ENCODE data around the gene DIPK1B. TPM values are rescaled to one million over a fixed set of nuclear protein-coding genes. Genes with fewer than 3 reads are reported as not detected.

Gene DIPK1B
- total and polyA plus RNA-seq, 2 experiments from 2014 or later = 162 to 188 TPM

DNA sequence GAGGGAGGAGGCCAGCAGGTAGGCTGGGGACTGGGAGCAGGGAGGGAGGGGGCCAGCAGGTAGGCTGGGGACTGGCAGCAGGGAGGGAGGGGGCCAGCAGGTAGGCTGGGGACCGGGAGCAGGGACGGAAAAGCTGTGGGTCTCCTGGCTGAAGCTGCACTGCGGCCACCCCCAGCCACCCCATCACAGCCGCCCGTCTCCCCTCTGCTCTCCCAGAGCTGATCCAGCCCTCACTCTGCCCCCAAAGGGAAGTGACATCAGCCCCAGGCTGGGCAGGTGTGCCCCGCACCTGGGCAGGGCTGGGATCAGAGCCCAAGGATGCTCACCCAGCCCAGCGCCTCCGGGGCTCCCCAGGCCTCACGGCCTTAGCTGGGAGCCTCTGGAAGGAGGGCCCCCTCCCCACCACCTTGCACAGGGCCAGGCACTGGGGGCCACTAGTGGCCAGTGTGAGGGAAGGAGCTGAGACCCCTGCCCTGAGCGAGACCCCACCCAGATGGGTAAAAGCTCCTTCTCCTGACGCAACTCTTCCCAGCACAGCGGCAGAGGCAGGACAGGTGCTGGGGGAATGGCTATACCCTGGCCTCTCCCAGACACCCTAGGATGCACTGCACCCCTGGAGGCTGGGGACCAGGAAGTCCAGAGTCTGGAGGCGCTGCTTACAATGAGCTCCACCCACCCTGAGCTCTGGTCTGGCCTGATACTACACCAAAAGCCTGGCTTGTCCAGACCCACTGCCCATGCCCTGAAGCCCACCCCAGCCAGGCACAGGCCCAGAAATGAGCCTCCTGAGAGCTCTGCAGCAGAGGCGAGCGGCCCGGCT, 36.7 kb upstream of the DIPK1B start:
- DNase-seq (ENCODE audit: low read depth in 1 of 2, low spot score in 1 of 2) = no peak

DNA sequence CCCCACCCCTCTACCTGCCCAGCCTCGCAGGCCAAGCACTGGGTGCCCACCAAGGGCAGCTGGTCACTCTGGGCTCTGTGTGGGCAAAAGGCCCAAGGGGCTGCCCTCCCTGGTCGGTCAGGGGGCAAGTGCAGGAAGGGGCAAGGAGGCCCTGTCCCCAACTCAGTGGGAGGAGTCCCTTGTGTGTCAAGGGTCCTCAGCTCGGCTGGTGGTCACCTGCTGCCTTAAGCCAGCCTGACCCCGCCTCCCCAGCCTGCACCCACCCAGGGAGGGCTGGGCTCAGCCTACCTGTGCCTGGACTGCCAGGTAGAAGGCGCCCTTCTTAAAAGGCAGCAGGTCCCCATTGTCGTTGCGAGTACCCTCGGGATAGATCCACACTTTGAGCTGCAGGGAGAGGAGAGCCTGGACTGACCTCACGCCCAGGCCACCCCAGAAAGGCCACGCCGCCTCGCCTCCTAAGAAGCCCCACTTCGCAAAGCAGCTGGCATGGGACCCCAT, 36.0 kb upstream of the DIPK1B start:
- no peaks in the 10 kb centered on the region for H3K4me1 ChIP-seq (ENCODE audit: low read depth)
- no peak for DNase-seq (ENCODE audit: low read depth in 1 of 2, low spot score in 1 of 2)
- H3K27ac ChIP-seq = no peak overlapping the region
- TF ChIP-seq, protein P1, sequence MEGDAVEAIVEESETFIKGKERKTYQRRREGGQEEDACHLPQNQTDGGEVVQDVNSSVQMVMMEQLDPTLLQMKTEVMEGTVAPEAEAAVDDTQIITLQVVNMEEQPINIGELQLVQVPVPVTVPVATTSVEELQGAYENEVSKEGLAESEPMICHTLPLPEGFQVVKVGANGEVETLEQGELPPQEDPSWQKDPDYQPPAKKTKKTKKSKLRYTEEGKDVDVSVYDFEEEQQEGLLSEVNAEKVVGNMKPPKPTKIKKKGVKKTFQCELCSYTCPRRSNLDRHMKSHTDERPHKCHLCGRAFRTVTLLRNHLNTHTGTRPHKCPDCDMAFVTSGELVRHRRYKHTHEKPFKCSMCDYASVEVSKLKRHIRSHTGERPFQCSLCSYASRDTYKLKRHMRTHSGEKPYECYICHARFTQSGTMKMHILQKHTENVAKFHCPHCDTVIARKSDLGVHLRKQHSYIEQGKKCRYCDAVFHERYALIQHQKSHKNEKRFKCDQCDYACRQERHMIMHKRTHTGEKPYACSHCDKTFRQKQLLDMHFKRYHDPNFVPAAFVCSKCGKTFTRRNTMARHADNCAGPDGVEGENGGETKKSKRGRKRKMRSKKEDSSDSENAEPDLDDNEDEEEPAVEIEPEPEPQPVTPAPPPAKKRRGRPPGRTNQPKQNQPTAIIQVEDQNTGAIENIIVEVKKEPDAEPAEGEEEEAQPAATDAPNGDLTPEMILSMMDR (IDR thresholded peaks at IDR 0.05; ENCODE audit: low read depth, low read length) = no peak
- no peaks in the 10 kb centered on the region for H3K36me3 ChIP-seq
- no peaks in the 10 kb centered on the region for H3K9me3 ChIP-seq (ENCODE audit: low read depth)
- H3K27me3 ChIP-seq = no peaks in the 10 kb centered on the region
- no peak overlapping the region for H3K4me3 ChIP-seq

More for the DNA sequence above, 36.7 kb upstream of the DIPK1B start:
- Histone ChIP-seq H3K27me3 (no peaks in the 10 kb centered on the region), H3K4me3 (no peak overlapping the region), H3K27ac (no peak overlapping the region), H3K4me1 (ENCODE audit: low read depth) (no peaks in the 10 kb centered on the region), H3K36me3 (no peaks in the 10 kb centered on the region), H3K9me3 (ENCODE audit: low read depth) (no peaks in the 10 kb centered on the region)
- TF ChIP-seq, protein P1 (IDR thresholded peaks at IDR 0.05; ENCODE audit: low read depth, low read length) = no peak

DNA sequence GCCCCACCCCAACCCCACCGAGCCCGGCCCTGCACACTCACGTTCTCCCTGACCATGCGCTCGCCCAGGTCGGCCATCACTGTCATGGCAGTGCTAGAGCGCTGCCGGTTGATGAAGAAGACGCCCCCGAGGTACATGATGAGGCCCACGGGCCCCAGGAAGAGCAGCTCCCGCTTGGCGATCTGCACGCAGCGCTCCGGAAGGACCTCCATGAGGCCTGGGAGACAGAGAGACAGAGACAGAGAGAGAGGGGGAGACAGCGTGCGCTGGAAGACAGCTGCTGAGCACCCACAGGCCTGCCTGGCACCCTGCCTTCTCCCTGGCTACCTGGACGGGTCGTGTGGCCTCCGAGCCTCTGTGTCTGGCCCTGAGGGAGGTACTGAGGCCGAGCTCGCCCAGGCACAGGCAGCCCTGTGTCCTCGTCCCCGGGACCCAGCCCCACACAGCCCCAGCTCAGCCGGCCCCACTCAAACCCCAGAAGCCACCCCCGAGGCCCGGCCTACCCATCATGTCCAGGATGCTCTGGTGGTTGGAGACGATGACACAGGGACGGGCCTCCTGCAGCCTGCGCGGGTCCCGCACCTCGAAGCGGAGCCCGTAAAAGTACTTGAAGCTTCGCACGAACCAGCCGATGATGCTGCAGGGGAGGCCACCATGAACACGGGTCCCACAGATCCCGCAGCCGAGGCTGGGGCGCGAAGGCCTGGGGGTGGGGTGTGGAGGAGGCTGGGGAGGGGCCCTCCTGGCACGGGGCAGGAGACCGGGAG, 35.3 kb upstream of the DIPK1B start:
- no peak for DNase-seq (ENCODE audit: low read depth in 1 of 2, low spot score in 1 of 2)
- Histone ChIP-seq H3K27ac (no peak overlapping the region), H3K27me3 (no peaks in the 10 kb centered on the region), H3K36me3 (no peaks in the 10 kb centered on the region), H3K4me3 (no peak overlapping the region), H3K4me1 (ENCODE audit: low read depth) (no peaks in the 10 kb centered on the region), H3K9me3 (ENCODE audit: low read depth) (no peaks in the 10 kb centered on the region)
- TF ChIP-seq, protein P1 (IDR thresholded peaks at IDR 0.05; ENCODE audit: low read depth, low read length) = no peak

DNA sequence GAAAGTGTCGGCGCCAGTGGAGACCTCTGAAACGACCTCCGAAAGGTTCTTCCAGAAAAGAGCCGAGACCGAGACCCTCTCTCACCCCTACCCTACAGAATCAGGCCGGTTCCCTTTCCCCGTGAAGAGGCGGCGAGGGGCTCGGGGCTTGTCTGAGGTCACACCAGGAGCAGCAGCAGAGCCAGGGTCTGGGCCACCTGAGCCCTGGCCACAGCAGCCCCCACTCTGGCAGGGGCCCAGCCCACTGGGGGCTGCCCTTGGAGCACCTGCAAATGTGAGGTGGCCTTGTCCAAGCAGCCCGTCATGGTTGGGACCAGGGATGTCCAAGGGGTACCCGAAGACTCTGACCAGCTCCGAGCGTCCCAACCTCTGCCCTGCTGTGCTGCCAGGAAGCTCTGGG, 34.3 kb upstream of the DIPK1B start:
- Histone ChIP-seq H3K9me3 (ENCODE audit: low read depth) (no peaks in the 10 kb centered on the region), H3K4me1 (ENCODE audit: low read depth) (no peaks in the 10 kb centered on the region), H3K27me3 (no peaks in the 10 kb centered on the region), H3K36me3 (no peaks in the 10 kb centered on the region), H3K27ac (no peak overlapping the region), H3K4me3 (no peak overlapping the region)
- TF ChIP-seq, protein P1 (IDR thresholded peaks at IDR 0.05; ENCODE audit: low read depth, low read length) = no peak
- DNase-seq (ENCODE audit: low read depth in 1 of 2, low spot score in 1 of 2) = no peak

DNA sequence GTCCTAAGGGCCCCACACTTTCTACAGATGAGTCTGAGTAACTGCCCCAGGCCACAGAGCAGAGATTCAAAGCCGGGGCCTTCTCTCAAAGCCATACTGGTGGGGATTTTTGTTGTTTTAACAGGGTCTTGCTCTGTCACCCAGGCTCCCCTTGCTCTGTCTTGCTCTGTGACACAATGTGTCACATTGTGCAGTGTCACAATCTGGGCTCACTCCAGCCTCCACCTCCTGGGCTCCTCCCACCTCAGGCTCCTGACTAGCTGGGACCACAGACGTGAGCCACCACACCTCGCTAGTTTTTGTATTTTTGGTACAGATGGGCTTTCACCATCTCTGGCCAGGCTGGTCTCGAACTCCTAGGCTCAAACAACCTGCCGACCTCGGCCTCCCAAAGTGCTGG, 33.7 kb upstream of the DIPK1B start:
- H3K9me3 ChIP-seq (ENCODE audit: low read depth) = no peaks in the 10 kb centered on the region
- H3K4me3 ChIP-seq = no peak overlapping the region
- H3K27me3 ChIP-seq = no peaks in the 10 kb centered on the region
- TF ChIP-seq, protein P1 (IDR thresholded peaks at IDR 0.05; ENCODE audit: low read depth, low read length) = no peak
- no peaks in the 10 kb centered on the region for H3K4me1 ChIP-seq (ENCODE audit: low read depth)
- no peaks in the 10 kb centered on the region for H3K36me3 ChIP-seq
- H3K27ac ChIP-seq = no peak overlapping the region
- no peak for DNase-seq (ENCODE audit: low read depth in 1 of 2, low spot score in 1 of 2)
